Heart left ventricle (tissue), 16 donors: ENCODE measurements around the gene BDH1. TPM values are rescaled to one million over a fixed set of nuclear protein-coding genes. Genes with fewer than 3 reads are reported as not detected.

ENCODE experiments used
- ATAC-seq, 4 donors: fragments of 200-7000 bp; cut with Tn5 transposase; one replicate each; pipeline ENCODE4 v1.9.1; 2020 to 2022; ENCODE audit warnings: moderate library complexity in 4 of 4, mild to moderate bottlenecking in 3 of 4, moderate number of reproducible peaks in 1 of 4
- DNase-seq, 5 donors: peaks; one replicate each; pipeline ENCODE4 v3.0.0-alpha.2; 2020
- H3K27ac ChIP-seq, 12 donors: fragments of 200-600 bp; sonication (generic) in 4 of 12; one replicate each; pipeline versions ENCODE4 v1.5.0 to v1.8.0; 2016 to 2022; ENCODE audit warnings: mild to moderate bottlenecking in 2 of 12
- H3K27me3 ChIP-seq, 9 donors: fragments of 200-600 bp; sonication (generic) in 2 of 9; one replicate each; pipeline versions ENCODE4 v1.5.1 to v1.8.0; 2016 to 2022; ENCODE audit warnings: mild to moderate bottlenecking in 3 of 9
- H3K36me3 ChIP-seq, 9 donors: fragments of 200-600 bp; sonication (generic) in 2 of 9; one replicate each; pipeline versions ENCODE4 v1.5.0 to v1.8.0; 2018 to 2022; ENCODE audit warnings: mild to moderate bottlenecking in 2 of 9
- H3K4me1 ChIP-seq, 12 donors: fragments of 200-600 bp; sonication (generic) in 4 of 12; one replicate each; pipeline versions ENCODE4 v1.5.0 to v1.8.0; 2016 to 2022; ENCODE audit warnings: mild to moderate bottlenecking in 3 of 12
- H3K4me3 ChIP-seq, 12 donors: fragments of 200-600 bp; sonication (generic) in 4 of 12; one replicate each; pipeline versions ENCODE4 v1.5.0 to v1.8.0; 2017 to 2022; ENCODE audit warnings: mild to moderate bottlenecking in 9 of 12, moderate library complexity in 4 of 12
- H3K9me3 ChIP-seq, 12 donors: fragments of 200-600 bp; sonication (generic) in 4 of 12; one replicate each; pipeline versions ENCODE4 v1.5.0 to v1.8.0; 2016 to 2022; ENCODE audit warnings: mild to moderate bottlenecking in 1 of 12
- POLR2A ChIP-seq, 2 donors: fragments of 450-650 bp; IDR thresholded peaks; one replicate each; pipeline ENCODE4 v1.6.1; 2017; ENCODE audit warnings: antibody characterized with exemption in 2 of 2, mild to moderate bottlenecking in 2 of 2, moderate library complexity in 2 of 2
- WGBS, 4 donors: extraction: QIAGEN DNeasy Blood & Tissue Kit in 2 of 4; methylation state at CpG; one replicate each; pipeline versions ENCODE4 v1.1.5 to v1.1.7; 2013 to 2018; 5-methylcytosine and 5-hydroxymethylcytosine counted together
- intact Hi-C, 10 donors: fragments of 100-400 bp; cut with DNase I; formaldehyde crosslinking; loops; one replicate each; pipeline versions ENCODE4 v1.11.1 to v1.14.2; 2022
- polyA plus RNA-seq, 2 donors: library from polyadenylated mRNA; stranded (reverse); fragments of 200-250 nt; gene quantifications; one replicate each; pipeline ENCODE4 v1.2.3, GENCODE V29; 2013
- total RNA-seq, 9 donors: library from RNA; depleted of rRNA in 2 of 9; stranded (reverse); fragments of >200 nt in 2 of 9; fragmentation: NEBNext Ultra II Directional in 3 of 9; extraction: Animal tissue kit (Norgen Biotek cat#: 25700) in 3 of 9; gene quantifications; one replicate each; pipeline versions ENCODE4 v1.1.0 to v1.2.4, GENCODE V29; 2016 to 2023
- TF ChIP-seq, protein P1 (sequence below), 12 donors: fragments of 200-600 bp; sonication (generic) in 4 of 12; IDR thresholded peaks; one replicate each; pipeline versions ENCODE4 v1.5.0 to v1.8.0; 2018 to 2022; ENCODE audit warnings: antibody characterized with exemption in 12 of 12, mild to moderate bottlenecking in 5 of 12
- donor health status: ischemic (EF 13 %, LVEDD 7.1; RV severe dilation, severe dysfunction).
- donor health status: healthy with polysubstance abuse.
- donor health status: DM: no; HTN: yes; CAD: no.
- donor health status: DM: no; HTN: no; CAD: no.
- donor health status: ischemic (EF 25% LVEDD 6.9; RV normal size, moderate dysfunction).
- donor health status: ischemic (EF 25% LVEDD 5.7; RV mildly dilated, moderate dysfunction).
- donor health status: healthy.
- donor health status: DM: yes; HTN: yes; CAD: no.
- donor health status: ischemic (EF 35%, LVEDD 5.7; RV mildly dilated, moderate dysfunction).
- donor health status: nonischemic (EF 11% LVEDD 7.7; RV severe dilation, severe dysfunction).
- donor health status: DM: yes; HTN: yes; CAD: no.
- donor health status: PGD.
- donor health status: ischemic (EF 29% LVEDD 5.4; RV normal size, mild dysfunction).
- donor health status: nonischemic (EF 23%, LVEDD 6.1; RV moderate dilation, normal function).

The BDH1 gene
- total and polyA plus RNA-seq, 11 donors: 19.5 to 114 (median 72.3) TPM

DNA sequence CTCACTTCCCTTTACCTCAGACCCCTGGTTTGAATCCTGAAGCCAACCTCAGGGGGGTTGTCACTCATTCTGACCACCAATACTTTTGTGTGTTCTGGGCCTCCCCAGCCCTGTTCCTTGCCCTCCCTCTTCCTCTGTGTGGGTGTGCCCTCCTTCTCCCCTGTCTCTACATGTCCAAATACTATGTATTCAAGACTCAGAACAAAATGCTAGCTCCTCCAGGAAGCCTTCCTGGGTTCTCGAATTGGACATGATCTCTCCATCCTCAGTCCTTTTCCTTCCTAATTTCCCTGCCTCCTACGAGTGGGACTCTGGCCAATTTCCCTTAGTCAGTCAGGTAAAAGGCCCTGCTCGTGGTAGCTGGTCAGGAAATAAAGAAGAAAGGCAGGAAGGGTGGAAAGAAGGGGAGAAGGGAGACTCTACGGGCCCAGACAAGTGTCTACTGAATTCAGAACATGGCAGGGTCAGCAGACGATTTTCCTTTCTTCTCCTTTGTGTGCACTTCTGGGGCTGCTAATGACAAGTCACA is 79.7 kb downstream of the BDH1 start:
- WGBS, 4 donors: 57 to 61% (median 59%) methylated on average over 5 of the region's 5 CpGs
- Histone ChIP-seq H3K4me3 (no peak overlapping the region), H3K4me1 (peaks cover 0 to 7% (median 0%) of the 10 kb centered on the region in 12 donors), H3K27me3 (peaks cover 0 to 6% (median 0%) of the 10 kb centered on the region in 9 donors), H3K27ac (no peak overlapping the region), H3K9me3 (no peaks in the 10 kb centered on the region), H3K36me3 (no peaks in the 10 kb centered on the region)
- DNase-seq (no peak), ATAC-seq (no peak)
- no peak for TF ChIP-seq POLR2A (IDR thresholded peaks at IDR 0.05)
- intact Hi-C loops: no loop called here

DNA sequence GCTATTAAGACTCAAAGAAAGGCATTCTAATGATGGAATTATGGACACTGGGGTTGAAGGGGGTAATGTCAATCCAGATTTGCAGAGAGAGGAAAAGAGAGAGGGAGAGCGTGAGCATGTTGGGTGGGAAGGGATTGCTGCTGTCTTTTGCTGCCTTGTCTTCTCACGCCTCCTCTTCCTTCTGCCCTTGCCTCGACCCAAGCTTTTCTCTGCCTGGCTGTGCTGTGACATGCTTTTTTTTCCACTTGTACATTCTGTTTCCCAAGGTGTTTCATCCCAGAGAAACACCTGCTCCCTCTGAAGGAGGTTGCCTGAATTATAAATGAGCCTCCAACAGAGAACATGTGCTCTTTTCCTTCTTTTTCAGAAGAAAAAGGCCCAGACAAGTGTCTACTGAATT is 80.3 kb downstream of the BDH1 start:
- Histone ChIP-seq H3K4me1 (peaks cover 0 to 7% (median 0%) of the 10 kb centered on the region in 12 donors), H3K9me3 (no peaks in the 10 kb centered on the region), H3K27me3 (peaks cover 0 to 6% (median 0%) of the 10 kb centered on the region in 9 donors), H3K36me3 (no peaks in the 10 kb centered on the region), H3K27ac (no peak overlapping the region), H3K4me3 (no peak overlapping the region)
- no peak for TF ChIP-seq POLR2A (IDR thresholded peaks at IDR 0.05)
- TF ChIP-seq, protein P1, sequence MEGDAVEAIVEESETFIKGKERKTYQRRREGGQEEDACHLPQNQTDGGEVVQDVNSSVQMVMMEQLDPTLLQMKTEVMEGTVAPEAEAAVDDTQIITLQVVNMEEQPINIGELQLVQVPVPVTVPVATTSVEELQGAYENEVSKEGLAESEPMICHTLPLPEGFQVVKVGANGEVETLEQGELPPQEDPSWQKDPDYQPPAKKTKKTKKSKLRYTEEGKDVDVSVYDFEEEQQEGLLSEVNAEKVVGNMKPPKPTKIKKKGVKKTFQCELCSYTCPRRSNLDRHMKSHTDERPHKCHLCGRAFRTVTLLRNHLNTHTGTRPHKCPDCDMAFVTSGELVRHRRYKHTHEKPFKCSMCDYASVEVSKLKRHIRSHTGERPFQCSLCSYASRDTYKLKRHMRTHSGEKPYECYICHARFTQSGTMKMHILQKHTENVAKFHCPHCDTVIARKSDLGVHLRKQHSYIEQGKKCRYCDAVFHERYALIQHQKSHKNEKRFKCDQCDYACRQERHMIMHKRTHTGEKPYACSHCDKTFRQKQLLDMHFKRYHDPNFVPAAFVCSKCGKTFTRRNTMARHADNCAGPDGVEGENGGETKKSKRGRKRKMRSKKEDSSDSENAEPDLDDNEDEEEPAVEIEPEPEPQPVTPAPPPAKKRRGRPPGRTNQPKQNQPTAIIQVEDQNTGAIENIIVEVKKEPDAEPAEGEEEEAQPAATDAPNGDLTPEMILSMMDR (IDR thresholded peaks at IDR 0.05): no peak
- no peak for ATAC-seq
- DNase-seq: no peak
- intact Hi-C loops: no loop called here
- WGBS, 4 donors: 82 to 90% (median 87%) methylated on average over 3 of the region's 3 CpGs

DNA sequence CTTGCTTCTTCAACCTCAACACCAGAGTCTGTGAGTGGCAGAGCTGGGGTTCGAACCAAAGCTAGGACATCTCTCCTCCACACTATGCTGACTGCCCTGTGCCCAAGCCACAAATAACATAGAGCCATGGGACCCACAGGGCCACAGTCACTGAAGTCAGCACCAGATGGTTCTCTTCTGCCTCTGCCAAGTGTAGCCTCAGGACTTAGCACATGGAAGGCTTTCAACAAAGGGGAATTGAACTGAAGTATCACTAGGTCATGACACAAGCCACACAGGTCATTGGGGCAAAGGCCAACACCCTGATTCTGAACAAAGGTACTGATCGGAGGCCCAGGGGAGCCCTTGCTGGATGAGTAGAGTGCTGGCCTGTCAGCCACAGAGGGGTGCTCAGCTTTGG is 83.6 kb downstream of the BDH1 start:
- no peak for DNase-seq
- no peak overlapping the region for H3K4me3 ChIP-seq
- H3K9me3 ChIP-seq: no peaks in the 10 kb centered on the region
- 93 to 96% (median 94%) methylated on average over 2 of the region's 2 CpGs for WGBS, 4 donors
- TF ChIP-seq, protein P1 (IDR thresholded peaks at IDR 0.05): no peak
- TF ChIP-seq POLR2A (IDR thresholded peaks at IDR 0.05): no peak
- H3K36me3 ChIP-seq: no peaks in the 10 kb centered on the region
- H3K27me3 ChIP-seq: peaks cover 0 to 4% (median 0%) of the 10 kb centered on the region in 9 donors
- no peak overlapping the region for H3K27ac ChIP-seq
- peaks cover 0 to 6% (median 0%) of the 10 kb centered on the region in 12 donors for H3K4me1 ChIP-seq
- intact Hi-C loops: no loop called here
- no peak for ATAC-seq

DNA sequence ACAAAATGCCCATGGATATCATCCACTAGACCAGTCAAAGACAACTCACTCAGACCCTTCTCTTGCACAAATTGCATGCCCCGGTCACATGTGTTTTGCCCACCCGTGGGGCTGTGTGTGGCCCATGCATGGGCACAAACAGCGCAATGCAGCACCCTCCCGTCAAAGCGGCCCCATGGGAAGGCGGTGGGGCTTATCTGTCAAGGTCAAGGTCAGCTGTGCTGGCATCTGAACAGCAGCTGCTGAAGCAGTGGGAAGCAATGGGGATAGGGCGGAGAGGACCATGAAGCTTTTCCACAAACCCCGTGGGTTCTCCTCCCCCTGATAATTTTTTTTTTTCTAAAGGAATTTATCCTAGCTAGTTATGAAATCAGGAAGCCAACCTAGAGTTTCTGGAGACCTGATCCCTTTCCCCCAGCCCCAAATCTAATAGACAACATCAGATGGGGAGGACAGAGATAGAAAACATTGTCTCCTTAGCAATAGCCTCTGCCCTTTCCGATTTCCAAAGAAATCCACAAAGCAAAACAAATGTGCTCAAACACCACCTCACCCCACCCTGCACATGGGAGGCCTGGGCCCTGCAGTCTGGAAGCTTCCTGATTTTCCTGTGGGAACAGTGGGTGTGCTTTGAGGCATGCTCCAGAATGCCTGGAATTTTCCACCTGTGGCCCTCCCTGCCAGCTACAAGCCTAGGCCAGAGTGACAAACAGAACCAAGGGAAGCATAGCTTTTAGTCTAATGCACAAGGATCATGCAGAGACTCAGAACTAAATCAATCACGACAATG is 84.4 kb downstream of the BDH1 start:
- intact Hi-C loops: no loop called here
- no peaks in the 10 kb centered on the region for H3K9me3 ChIP-seq
- TF ChIP-seq POLR2A (IDR thresholded peaks at IDR 0.05): no peak
- TF ChIP-seq, protein P1 (IDR thresholded peaks at IDR 0.05): no peak
- no peak for ATAC-seq
- H3K4me1 ChIP-seq: peaks cover 0 to 13% (median 3%) of the 10 kb centered on the region in 12 donors
- peaks cover 0 to 4% (median 0%) of the 10 kb centered on the region in 9 donors for H3K27me3 ChIP-seq
- no peak overlapping the region for H3K4me3 ChIP-seq
- no peak for DNase-seq
- 66 to 75% (median 70%) methylated on average over 10 of the region's 10 CpGs for WGBS, 4 donors
- no peak overlapping the region for H3K27ac ChIP-seq
- H3K36me3 ChIP-seq: no peaks in the 10 kb centered on the region
